Measurements from ENCODE around the gene IFFO2.

The IFFO2 gene

GRCh38 chr1:18956193-18957135 lies at the start of gene IFFO2:
TSS of gene IFFO2 (minus strand) at chr1:18956676. CDS start at chr1:18956332, 344 bp downstream.
- peak; percentile 88 for DNase-seq (ENCODE audit: low read depth)

- no peak for DNase-seq (ENCODE audit: low read depth)
Observed at GRCh38 chr1:19006000-19006399, 49.5 kb upstream of the IFFO2 start.

- DNase-seq (ENCODE audit: low read depth): no peak
Observed at GRCh38 chr1:19003371-19004290, 47.2 kb upstream of the IFFO2 start.

- no peak for DNase-seq (ENCODE audit: low read depth)
Observed at GRCh38 chr1:19000065-19000464, 43.6 kb upstream of the IFFO2 start.

GRCh38 chr1:18999359-18999758 lies 42.9 kb upstream of the IFFO2 start:
- DNase-seq (ENCODE audit: low read depth): peak; percentile 46

- no peak for DNase-seq (ENCODE audit: low read depth)
Observed at GRCh38 chr1:18998016-18998724, 41.7 kb upstream of the IFFO2 start.

- DNase-seq (ENCODE audit: low read depth): no peak
Observed at GRCh38 chr1:18997508-18997907, 41.0 kb upstream of the IFFO2 start.

GRCh38 chr1:18996548-18997177 lies 40.2 kb upstream of the IFFO2 start:
- no peak for DNase-seq (ENCODE audit: low read depth)

- no peak for DNase-seq (ENCODE audit: low read depth)
Observed at GRCh38 chr1:18994381-18994780, 37.9 kb upstream of the IFFO2 start.

- DNase-seq (ENCODE audit: low read depth): no peak
Observed at GRCh38 chr1:18992646-18993045, 36.2 kb upstream of the IFFO2 start.

GRCh38 chr1:18991585-18991984 lies 35.1 kb upstream of the IFFO2 start:
- no peak for DNase-seq (ENCODE audit: low read depth)

- no peak for DNase-seq (ENCODE audit: low read depth)
Observed at GRCh38 chr1:18989896-18990295, 33.4 kb upstream of the IFFO2 start.

GRCh38 chr1:18989176-18989799 lies 32.8 kb upstream of the IFFO2 start:
- no peak for DNase-seq (ENCODE audit: low read depth)

- DNase-seq (ENCODE audit: low read depth): no peak
Observed at GRCh38 chr1:18981242-18981641, 24.8 kb upstream of the IFFO2 start.

- DNase-seq (ENCODE audit: low read depth): no peak
Observed at GRCh38 chr1:18978706-18979105, 22.2 kb upstream of the IFFO2 start.

GRCh38 chr1:18977428-18977827 lies 21.0 kb upstream of the IFFO2 start:
- no peak for DNase-seq (ENCODE audit: low read depth)

- no peak for DNase-seq (ENCODE audit: low read depth)
Observed at GRCh38 chr1:18976096-18976495, 19.6 kb upstream of the IFFO2 start.

- no peak for DNase-seq (ENCODE audit: low read depth)
Observed at GRCh38 chr1:18974606-18975005, 18.1 kb upstream of the IFFO2 start.

- DNase-seq (ENCODE audit: low read depth): no peak
Observed at GRCh38 chr1:18974005-18974404, 17.5 kb upstream of the IFFO2 start.

GRCh38 chr1:18973446-18973955 lies 17.0 kb upstream of the IFFO2 start:
- DNase-seq (ENCODE audit: low read depth): no peak

GRCh38 chr1:18972991-18973390 lies 16.5 kb upstream of the IFFO2 start:
- DNase-seq (ENCODE audit: low read depth): no peak

Data from fibroblast of gingiva (primary cell).